Cardiac muscle cell (in vitro differentiated cells and primary cell): ENCODE measurements around the gene LY6G5B. TPM values are rescaled to one million over a fixed set of nuclear protein-coding genes. Genes with fewer than 3 reads are reported as not detected.
A peak's percentile ranks its signal among the peaks of the same experiment; 100 is the strongest.

ENCODE experiments used
- DNase-seq, 2 donors: peaks; one replicate each; pipeline versions ENCODE4 v3.0.0 to v3.0.0-alpha.2; 2010 to 2017; ENCODE audit warnings: low read depth in 1 of 2, low spot score in 1 of 2
- H3K27ac ChIP-seq: fragments of 200-600 bp; sonication (generic); 2 replicates; pipeline ENCODE4 v1.5.1; 2016
- H3K27me3 ChIP-seq: fragments of 200-600 bp; sonication (generic); 2 replicates; pipeline ENCODE4 v1.6.0; 2016; ENCODE audit warnings: control low read depth
- H3K36me3 ChIP-seq: fragments of 200-600 bp; sonication (generic); 2 replicates; pipeline ENCODE4 v1.5.1; 2016; ENCODE audit warnings: control low read depth
- H3K4me1 ChIP-seq: fragments of 200-600 bp; sonication (generic); 2 replicates; pipeline ENCODE4 v1.8.1; 2017; ENCODE audit warnings: low read depth, mild to moderate bottlenecking, mixed run types
- H3K4me3 ChIP-seq: fragments of 200-600 bp; sonication (generic); 2 replicates; pipeline ENCODE4 v1.5.1; 2016; ENCODE audit warnings: mild to moderate bottlenecking
- H3K9me3 ChIP-seq: fragments of 200-600 bp; sonication (generic); 2 replicates; pipeline ENCODE4 v1.5.1; 2017; ENCODE audit warnings: low read depth, mild to moderate bottlenecking, control low read depth
- CTCF ChIP-seq: IDR thresholded peaks from 2 replicates; pipeline ENCODE4 v1.5.1; 2012; ENCODE audit warnings: low read depth, mild to moderate bottlenecking, low read length
- polyA plus RNA-seq: library from polyadenylated mRNA; unstranded; fragments of >200 nt; fragmentation: Nextera tagmentation; extraction: Ambion mirVana; gene quantifications from 2 replicates; pipeline ENCODE4 v1.2.1, GENCODE V29; 2016
- total RNA-seq: library from RNA; depleted of rRNA; stranded (reverse); fragments of >200 nt; gene quantifications from 2 replicates; pipeline ENCODE4 v1.2.3, GENCODE V29; 2016

LY6G5B gene
- total and polyA plus RNA-seq, 2 experiments from 2014 or later, result 6.8 to 16.5 TPM

- DNase-seq, result no peak
- H3K4me1 ChIP-seq, result peaks cover 4% of the 10 kb centered on the region
- H3K27me3 ChIP-seq, result no peaks in the 10 kb centered on the region
- H3K36me3 ChIP-seq, result peaks cover 61% of the 10 kb centered on the region
- H3K27ac ChIP-seq, result no peak overlapping the region
- no peaks in the 10 kb centered on the region for H3K9me3 ChIP-seq
- no peak overlapping the region for H3K4me3 ChIP-seq
- no peak for TF ChIP-seq CTCF
These were observed 45.7 kb upstream of the LY6G5B start for GRCh38 chr6:31624070-31624469.

- Histone ChIP-seq H3K27ac (no peak overlapping the region), H3K36me3 (peaks cover 85% of the 10 kb centered on the region), H3K4me3 (no peak overlapping the region), H3K27me3 (no peaks in the 10 kb centered on the region), H3K9me3 (no peaks in the 10 kb centered on the region), H3K4me1 (peaks cover 4% of the 10 kb centered on the region)
- TF ChIP-seq CTCF, result no peak
- no peak for DNase-seq
These were observed 42.8 kb upstream of the LY6G5B start for GRCh38 chr6:31626952-31627351.

GRCh38 chr6:31627690-31628287 lies 42.0 kb upstream of the LY6G5B start:
- Histone ChIP-seq H3K27me3 (no peaks in the 10 kb centered on the region), H3K27ac (no peak overlapping the region), H3K9me3 (no peaks in the 10 kb centered on the region), H3K4me3 (no peak overlapping the region), H3K36me3 (peaks cover 87% of the 10 kb centered on the region), H3K4me1 (no peaks in the 10 kb centered on the region)
- TF ChIP-seq CTCF, result no peak
- no peak for DNase-seq

- TF ChIP-seq CTCF, result no peak
- DNase-seq, result no peak
- H3K4me1 ChIP-seq, result no peaks in the 10 kb centered on the region
- no peaks in the 10 kb centered on the region for H3K27me3 ChIP-seq
- peaks cover 90% of the 10 kb centered on the region for H3K36me3 ChIP-seq
- no peak overlapping the region for H3K27ac ChIP-seq
- no peak overlapping the region for H3K4me3 ChIP-seq
- no peaks in the 10 kb centered on the region for H3K9me3 ChIP-seq
These were observed 40.8 kb upstream of the LY6G5B start for GRCh38 chr6:31629014-31629413.

- no peak for DNase-seq
- Histone ChIP-seq H3K4me3 (no peak overlapping the region), H3K27ac (peak overlapping the region; percentile 23), H3K4me1 (no peaks in the 10 kb centered on the region), H3K27me3 (no peaks in the 10 kb centered on the region), H3K36me3 (peaks cover 91% of the 10 kb centered on the region), H3K9me3 (no peaks in the 10 kb centered on the region)
- TF ChIP-seq CTCF, result no peak
These were observed 39.4 kb upstream of the LY6G5B start for GRCh38 chr6:31630177-31630934.
